Endothelial cell of umbilical vein (primary cell): Measurements from ENCODE around the gene FAM25C.
"Not testable (repeated sequence)": the region's sequence is repeated elsewhere in the genome, so short reads cannot be mapped to it uniquely, and the experiment has no call there.

Experiments used
- EZH2 ChIP-seq: IDR thresholded peaks from 2 replicates; pipeline ENCODE4 v1.6.1; 2012; ENCODE audit warnings: borderline replicate concordance, low read depth, mild to moderate bottlenecking, moderate library complexity, low read length, inconsistent platforms; ENCODE audit not compliant: severe bottlenecking
- FOS ChIP-seq: IDR thresholded peaks from 2 replicates; pipeline ENCODE4 v1.6.1; 2011; ENCODE audit warnings: mild to moderate bottlenecking, low read length, moderate library complexity, borderline replicate concordance; ENCODE audit not compliant: insufficient read depth
- GATA2 ChIP-seq: IDR thresholded peaks from 2 replicates; pipeline ENCODE4 v1.7.0; 2011; ENCODE audit warnings: low read depth, mild to moderate bottlenecking, moderate library complexity, mixed read lengths, low read length; ENCODE audit not compliant: insufficient read length, insufficient read depth
- JUN ChIP-seq: IDR thresholded peaks from 2 replicates; pipeline ENCODE4 v1.6.1; 2011; ENCODE audit warnings: borderline replicate concordance, low read depth; ENCODE audit not compliant: insufficient read length, insufficient read depth
- MYC ChIP-seq: IDR thresholded peaks from one replicate; pipeline ENCODE4 v1.6.1; 2011; ENCODE audit warnings: mild to moderate bottlenecking, low read depth, low read length
- POLR2A ChIP-seq: IDR thresholded peaks from 2 replicates; pipeline ENCODE4 v1.6.1; 2012; ENCODE audit warnings: low read depth, mild to moderate bottlenecking, control low read depth, low read length
- POLR2AphosphoS5 ChIP-seq: IDR thresholded peaks from 2 replicates; pipeline ENCODE4 v1.6.1; 2012; ENCODE audit warnings: low read depth, mild to moderate bottlenecking, control low read depth, low read length, moderate library complexity; ENCODE audit not compliant: insufficient read depth
- TF ChIP-seq, protein P1 (sequence below): IDR thresholded peaks from 2 replicates; pipeline ENCODE4 v1.6.1; 2011; ENCODE audit not compliant: insufficient read depth, insufficient read length
- TF ChIP-seq, protein P2 (sequence below), 2 donors: IDR thresholded peaks; 1 replicate in 1 of 2; 2 replicates in 1 of 2; pipeline ENCODE4 v1.5.1; 2011; ENCODE audit warnings: low read length in 2 of 2, mild to moderate bottlenecking in 2 of 2, moderate library complexity in 2 of 2, control low read depth in 1 of 2, inconsistent platforms in 1 of 2, low read depth in 1 of 2; ENCODE audit not compliant: insufficient read depth in 1 of 2; ENCODE audit errors: extremely low read depth in 1 of 2

DNA sequence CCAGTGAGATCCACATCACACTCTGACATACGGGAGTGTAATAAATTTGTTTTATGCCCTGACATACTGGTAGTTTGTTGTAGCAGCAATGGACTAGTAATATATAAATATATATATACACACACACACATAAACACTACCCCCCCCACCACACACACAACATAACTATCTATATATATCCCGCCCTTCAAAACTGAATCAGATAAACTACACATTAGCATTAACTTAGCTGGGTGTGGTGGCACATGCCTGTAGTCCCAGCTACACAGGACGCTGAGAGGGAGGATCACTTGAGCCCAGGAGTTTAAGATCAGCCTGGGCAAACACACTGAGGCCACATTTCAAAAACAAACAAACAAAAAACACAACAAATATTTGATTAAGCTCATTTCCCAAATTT is 45.0 kb upstream of the FAM25C start:
- not testable (repeated sequence) for TF ChIP-seq EZH2, POLR2AphosphoS5, POLR2A, FOS, MYC, GATA2, JUN
- TF ChIP-seq, protein P1, sequence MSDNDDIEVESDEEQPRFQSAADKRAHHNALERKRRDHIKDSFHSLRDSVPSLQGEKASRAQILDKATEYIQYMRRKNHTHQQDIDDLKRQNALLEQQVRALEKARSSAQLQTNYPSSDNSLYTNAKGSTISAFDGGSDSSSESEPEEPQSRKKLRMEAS, result not testable (repeated sequence)
- TF ChIP-seq, protein P2, sequence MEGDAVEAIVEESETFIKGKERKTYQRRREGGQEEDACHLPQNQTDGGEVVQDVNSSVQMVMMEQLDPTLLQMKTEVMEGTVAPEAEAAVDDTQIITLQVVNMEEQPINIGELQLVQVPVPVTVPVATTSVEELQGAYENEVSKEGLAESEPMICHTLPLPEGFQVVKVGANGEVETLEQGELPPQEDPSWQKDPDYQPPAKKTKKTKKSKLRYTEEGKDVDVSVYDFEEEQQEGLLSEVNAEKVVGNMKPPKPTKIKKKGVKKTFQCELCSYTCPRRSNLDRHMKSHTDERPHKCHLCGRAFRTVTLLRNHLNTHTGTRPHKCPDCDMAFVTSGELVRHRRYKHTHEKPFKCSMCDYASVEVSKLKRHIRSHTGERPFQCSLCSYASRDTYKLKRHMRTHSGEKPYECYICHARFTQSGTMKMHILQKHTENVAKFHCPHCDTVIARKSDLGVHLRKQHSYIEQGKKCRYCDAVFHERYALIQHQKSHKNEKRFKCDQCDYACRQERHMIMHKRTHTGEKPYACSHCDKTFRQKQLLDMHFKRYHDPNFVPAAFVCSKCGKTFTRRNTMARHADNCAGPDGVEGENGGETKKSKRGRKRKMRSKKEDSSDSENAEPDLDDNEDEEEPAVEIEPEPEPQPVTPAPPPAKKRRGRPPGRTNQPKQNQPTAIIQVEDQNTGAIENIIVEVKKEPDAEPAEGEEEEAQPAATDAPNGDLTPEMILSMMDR (IDR thresholded peaks at IDR 0.05; ENCODE audit: extremely low read depth in 1 of 2, insufficient read depth in 1 of 2, low read depth in 1 of 2, low read length in 2 of 2), result not testable (repeated sequence)
